GM10266 (cell line): ENCODE results near the gene PPM1H.

ENCODE experiments used
- DNase-seq: peaks from one replicate; pipeline ENCODE4 v3.0.0; 2012; ENCODE audit errors: extremely low spot score
- CTCF ChIP-seq: IDR thresholded peaks from 2 replicates; pipeline ENCODE4 v1.5.1; 2012; ENCODE audit warnings: mild to moderate bottlenecking, low read depth; ENCODE audit not compliant: control insufficient read depth, insufficient read depth; ENCODE audit errors: missing control alignments

PPM1H gene

GRCh38 chr12:62629971-62630739, 304.8 kb downstream of the PPM1H start:
- TF ChIP-seq CTCF, result no peak
- no peak for DNase-seq

GRCh38 chr12:62629413-62629812, 305.5 kb downstream of the PPM1H start:
- DNase-seq, result no peak
- no peak for TF ChIP-seq CTCF

- no peak for TF ChIP-seq CTCF
- no peak for DNase-seq
Measured at GRCh38 chr12:62627181-62627580, 307.8 kb downstream of the PPM1H start.

GRCh38 chr12:62625228-62625627, 309.7 kb downstream of the PPM1H start:
- DNase-seq, result no peak
- TF ChIP-seq CTCF, result no peak

GRCh38 chr12:62622177-62622576, 312.8 kb downstream of the PPM1H start:
- no peak for DNase-seq
- no peak for TF ChIP-seq CTCF

GRCh38 chr12:62621101-62621638, 313.8 kb downstream of the PPM1H start:
- no peak for DNase-seq
- no peak for TF ChIP-seq CTCF

GRCh38 chr12:62618930-62619329, 316.0 kb downstream of the PPM1H start:
- TF ChIP-seq CTCF, result no peak
- no peak for DNase-seq
